GM10248 (cell line): ENCODE data around the gene PARVA.

Source experiments
- CTCF ChIA-PET: fragments of 300-600 bp; sonication (Branson Sonifier 250); formaldehyde crosslinking; extraction: SDS; loops from one replicate; lab custom pipeline; 2021; ENCODE audit warnings: antibody characterized with exemption; lab: Yijun Ruan, JAX
- POLR2A ChIA-PET: fragments of 350-650 bp; sonication (Branson Sonifier 250); formaldehyde crosslinking; extraction: SDS; loops from one replicate; lab custom pipeline; 2020; ENCODE audit warnings: antibody characterized with exemption; lab: Yijun Ruan, JAX
- DNase-seq: peaks from one replicate; pipeline ENCODE4 v3.0.0; 2012; ENCODE audit errors: extremely low spot score
- TF ChIP-seq, protein P1 (sequence below): IDR thresholded peaks from 2 replicates; pipeline ENCODE4 v1.5.1; 2012; ENCODE audit warnings: mild to moderate bottlenecking, low read depth; ENCODE audit errors: extremely low read depth, missing control alignments, control extremely low read depth

Gene PARVA

DNA sequence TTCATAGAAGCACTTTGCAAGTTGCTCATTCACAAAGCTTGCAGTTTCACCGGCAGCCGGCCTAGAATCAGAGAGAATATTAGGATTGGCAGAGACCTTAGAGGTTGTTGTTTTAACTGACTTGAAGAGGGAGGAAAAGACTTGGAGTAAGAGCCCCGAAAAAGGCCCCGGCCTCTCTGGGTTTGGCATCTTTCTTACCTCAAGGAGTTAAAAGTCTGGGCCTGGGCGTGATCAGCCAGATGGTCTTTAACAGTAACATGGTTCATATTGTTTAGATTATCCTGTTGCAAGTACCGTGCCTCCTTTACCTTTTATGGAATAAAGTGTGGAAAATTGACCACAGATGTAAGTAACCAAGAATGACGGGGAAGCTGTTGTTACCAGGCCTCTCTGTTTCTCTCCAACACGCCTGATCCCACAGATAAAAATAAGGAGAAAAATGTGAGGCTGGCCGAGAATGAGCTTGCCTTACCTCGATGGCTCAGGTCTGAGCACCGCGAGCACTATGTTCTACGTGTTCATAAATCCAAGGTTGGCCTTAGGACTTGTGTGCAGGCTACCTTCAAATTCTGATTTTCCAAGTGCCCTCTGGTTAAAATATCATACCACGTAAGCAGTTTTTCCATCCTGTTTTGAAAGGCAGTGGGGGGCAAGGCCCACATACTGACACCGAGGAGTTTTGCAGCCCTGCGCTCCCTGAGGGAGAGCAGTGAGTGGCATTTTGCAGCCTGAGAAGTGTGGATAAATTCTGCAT lies 56.4 kb downstream of the PARVA start:
- POLR2A ChIA-PET = no interaction called here
- no peak for DNase-seq
- TF ChIP-seq, protein P1, sequence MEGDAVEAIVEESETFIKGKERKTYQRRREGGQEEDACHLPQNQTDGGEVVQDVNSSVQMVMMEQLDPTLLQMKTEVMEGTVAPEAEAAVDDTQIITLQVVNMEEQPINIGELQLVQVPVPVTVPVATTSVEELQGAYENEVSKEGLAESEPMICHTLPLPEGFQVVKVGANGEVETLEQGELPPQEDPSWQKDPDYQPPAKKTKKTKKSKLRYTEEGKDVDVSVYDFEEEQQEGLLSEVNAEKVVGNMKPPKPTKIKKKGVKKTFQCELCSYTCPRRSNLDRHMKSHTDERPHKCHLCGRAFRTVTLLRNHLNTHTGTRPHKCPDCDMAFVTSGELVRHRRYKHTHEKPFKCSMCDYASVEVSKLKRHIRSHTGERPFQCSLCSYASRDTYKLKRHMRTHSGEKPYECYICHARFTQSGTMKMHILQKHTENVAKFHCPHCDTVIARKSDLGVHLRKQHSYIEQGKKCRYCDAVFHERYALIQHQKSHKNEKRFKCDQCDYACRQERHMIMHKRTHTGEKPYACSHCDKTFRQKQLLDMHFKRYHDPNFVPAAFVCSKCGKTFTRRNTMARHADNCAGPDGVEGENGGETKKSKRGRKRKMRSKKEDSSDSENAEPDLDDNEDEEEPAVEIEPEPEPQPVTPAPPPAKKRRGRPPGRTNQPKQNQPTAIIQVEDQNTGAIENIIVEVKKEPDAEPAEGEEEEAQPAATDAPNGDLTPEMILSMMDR = no peak
- CTCF ChIA-PET = no interaction called here

DNA sequence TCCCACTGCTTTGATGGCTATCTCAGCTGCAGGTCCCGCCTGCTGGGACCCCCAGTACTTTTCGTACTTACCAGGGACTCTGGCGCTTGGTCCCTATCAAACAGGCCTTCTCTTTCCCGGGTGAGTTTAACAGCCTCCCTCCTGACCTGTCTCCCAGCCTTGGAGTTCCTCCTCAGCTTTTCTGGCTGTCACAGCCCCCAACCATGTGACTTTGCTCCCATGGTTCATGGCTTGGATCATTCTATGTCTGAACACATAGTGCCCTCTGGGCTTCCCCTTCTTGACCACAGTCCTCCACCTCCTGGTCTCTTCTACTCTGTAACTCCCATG lies 56.9 kb downstream of the PARVA start:
- TF ChIP-seq, protein P1 = no peak
- no peak for DNase-seq
- ChIA-PET CTCF (no interaction called here), POLR2A (no interaction called here)

DNA sequence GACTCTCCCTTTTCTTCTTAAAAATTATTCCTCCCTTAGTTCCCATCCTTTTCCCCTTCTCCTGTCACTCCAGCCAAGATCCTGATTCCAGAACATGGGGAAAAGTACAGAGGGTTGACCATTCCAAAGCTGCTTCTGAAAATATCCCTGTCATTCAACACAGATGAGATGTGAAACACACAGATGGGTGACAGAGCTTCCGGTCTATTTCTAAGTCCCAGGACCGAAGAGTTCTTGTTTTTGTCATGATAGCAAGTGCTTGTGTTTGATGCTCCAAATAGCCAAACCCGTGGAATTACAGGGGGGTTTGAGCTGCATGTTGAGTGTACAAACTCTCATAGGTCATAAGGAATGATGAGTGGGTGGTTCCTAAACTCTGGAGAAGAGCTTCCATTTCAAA lies 57.9 kb downstream of the PARVA start:
- TF ChIP-seq, protein P1 = no peak
- ChIA-PET POLR2A (no interaction called here), CTCF (no interaction called here)
- DNase-seq = no peak

DNA sequence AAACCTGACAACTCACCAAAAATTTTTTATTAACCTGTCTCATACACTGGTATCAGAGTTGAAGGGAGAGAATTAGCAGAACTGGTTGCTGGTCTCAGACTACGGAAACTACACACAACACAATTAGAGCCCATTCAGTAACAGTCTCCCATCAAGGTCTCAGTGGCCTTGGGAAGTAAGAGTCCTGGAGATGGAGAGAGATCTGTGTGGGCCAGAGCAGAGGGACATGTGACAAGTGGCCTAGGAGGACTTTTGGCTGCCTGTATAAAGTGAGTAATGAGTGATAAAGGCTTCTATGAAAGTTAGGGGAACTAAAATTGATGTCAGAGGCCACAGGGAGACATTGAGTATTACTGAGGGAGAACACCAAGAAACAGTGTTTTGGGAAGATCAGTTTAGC lies 58.9 kb downstream of the PARVA start:
- no peak for DNase-seq
- ChIA-PET POLR2A (no interaction called here), CTCF (no interaction called here)
- TF ChIP-seq, protein P1 = no peak

DNA sequence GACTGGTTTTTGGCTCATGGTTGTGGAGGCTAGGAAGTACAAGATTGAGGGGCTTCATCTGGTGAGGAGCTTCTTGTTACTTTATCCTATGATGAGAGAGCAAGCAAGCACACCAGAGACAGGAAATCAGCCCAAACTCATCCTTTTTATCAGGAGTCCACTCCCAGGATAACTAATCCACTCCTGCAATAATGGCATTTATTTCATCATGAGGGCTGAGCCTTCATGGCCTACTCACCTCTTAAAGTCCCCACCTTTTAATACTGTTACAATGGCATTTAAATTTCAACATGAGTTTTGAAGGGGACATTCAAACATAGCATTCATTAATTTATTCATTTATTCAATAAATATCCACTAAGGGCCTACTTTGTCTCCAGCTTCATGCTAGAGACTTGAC lies 60.9 kb downstream of the PARVA start:
- TF ChIP-seq, protein P1 = no peak
- POLR2A ChIA-PET = no interaction called here
- no peak for DNase-seq
- CTCF ChIA-PET = no interaction called here

DNA sequence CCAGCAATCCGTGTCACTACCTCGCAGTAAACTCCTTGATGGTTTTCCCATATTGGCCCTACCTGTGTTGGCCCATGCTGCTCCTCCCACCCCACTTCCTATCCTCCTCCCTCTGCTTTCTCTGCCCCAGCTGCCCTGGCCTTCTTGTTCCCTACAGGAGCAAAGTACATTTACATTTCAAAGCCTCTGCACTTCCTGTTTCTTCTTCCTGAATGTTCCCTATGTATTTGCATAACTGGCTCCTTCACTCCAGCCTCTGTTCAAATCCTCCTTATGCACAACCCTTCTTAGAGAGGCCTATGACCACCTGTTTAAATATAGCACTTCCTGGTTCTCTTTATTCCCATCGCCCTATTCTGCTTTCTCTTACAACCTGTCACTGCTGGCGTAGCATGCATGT lies 62.2 kb downstream of the PARVA start:
- CTCF ChIA-PET = no interaction called here

More for the DNA sequence above, 62.2 kb downstream of the PARVA start:
- TF ChIP-seq, protein P1 = no peak
- DNase-seq = no peak
- POLR2A ChIA-PET = no interaction called here
